Skin of body (tissue), 2 donors: ENCODE results near the gene GTF3C1. TPM values are rescaled to one million over a fixed set of nuclear protein-coding genes. Genes with fewer than 3 reads are reported as not detected.
"Not testable (repeated sequence)": the region's sequence is repeated elsewhere in the genome, so short reads cannot be mapped to it uniquely, and the experiment has no call there.

Source experiments
- DNase-seq: peaks from one replicate; lab custom pipeline; 2025; lab: John Stamatoyannopoulos, UW
- total RNA-seq: library from RNA; depleted of rRNA; stranded (reverse); fragments of >200 nt; gene quantifications from one replicate; pipeline ENCODE4 v1.2.3, GENCODE V29; 2014

The GTF3C1 gene
- total RNA-seq: 69.0 TPM

DNA sequence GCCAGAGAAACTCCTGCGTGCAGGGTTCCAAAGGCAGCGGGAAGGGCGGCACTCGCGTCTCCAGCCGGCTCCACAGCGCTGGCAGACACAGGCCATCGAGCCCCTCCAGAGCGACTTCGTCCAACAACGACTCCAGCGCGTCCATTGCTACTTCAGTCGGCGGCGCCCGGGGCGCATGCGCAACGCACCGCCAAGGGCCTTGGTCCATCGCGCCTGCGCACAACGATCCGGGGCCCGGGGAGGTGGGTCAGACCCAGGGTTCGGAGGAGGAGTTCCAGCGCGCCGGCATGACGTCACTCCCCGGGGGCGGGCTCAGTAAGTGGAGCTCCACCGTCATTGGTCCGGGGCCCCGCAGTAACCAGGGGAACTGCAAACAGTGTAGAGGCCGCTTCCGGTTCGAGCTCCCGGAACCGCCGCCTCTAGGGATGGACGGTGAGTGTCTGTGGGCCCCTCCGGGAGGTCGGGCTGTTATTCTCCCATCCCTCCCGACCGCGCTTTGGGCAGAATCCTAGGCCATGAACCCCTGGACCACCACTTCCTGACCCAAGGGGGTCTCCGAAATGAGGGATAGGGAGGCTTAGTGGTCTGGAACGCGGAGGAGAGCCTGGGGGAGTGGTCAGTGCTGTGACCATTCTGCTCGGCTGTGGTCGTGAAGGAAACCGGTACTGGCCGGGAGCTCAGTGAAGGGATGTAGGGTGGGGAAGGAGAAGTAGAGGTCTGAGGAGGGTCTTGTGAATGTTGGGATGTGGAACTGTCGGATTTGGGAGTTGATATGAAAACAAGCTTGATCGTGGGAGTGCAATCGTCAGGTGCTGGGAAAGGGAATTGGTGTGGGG lies at the start of gene GTF3C1, which contains the start of gene KATNIP:
GTF3C1 (minus strand) TSS at position 168 of the 836 bp plus-strand sequence; CDS start at position 145, 23 bp downstream.
KATNIP (plus strand) TSS at position 399 of the 836 bp plus-strand sequence; CDS start at position 426, 27 bp downstream.
- peak; percentile 98 for DNase-seq

DNA sequence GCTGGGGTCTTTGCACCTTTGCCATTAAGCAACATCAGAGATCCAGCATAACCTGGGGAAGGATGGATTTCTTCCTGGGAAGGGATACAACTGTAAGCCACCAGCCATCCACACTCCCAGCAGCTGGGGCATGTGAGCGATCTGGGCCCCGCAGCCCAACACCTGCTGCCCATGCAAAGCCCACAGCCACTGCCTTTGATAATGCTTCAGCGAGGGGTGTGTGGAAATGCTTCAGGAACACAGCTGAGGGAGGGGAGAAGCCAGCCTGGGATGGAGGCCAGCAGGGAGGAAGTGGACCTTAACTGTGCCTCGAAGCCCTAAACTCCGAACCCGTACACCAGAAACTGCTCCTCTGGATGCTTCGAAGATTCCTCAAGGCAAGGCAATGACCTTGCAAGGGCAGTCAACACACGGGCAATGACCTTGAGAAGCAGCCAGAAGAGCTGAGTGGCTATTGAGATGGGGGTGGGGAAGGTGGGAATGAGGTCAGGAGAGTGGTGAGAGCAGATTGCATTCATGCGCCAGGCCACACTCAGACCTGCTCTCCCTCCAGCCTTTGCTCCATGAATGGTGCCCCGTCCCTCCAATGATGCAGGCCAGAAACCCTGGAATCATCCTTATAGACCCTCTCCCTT lies 49.3 kb upstream of the GTF3C1 start:
- no peak for DNase-seq

DNA sequence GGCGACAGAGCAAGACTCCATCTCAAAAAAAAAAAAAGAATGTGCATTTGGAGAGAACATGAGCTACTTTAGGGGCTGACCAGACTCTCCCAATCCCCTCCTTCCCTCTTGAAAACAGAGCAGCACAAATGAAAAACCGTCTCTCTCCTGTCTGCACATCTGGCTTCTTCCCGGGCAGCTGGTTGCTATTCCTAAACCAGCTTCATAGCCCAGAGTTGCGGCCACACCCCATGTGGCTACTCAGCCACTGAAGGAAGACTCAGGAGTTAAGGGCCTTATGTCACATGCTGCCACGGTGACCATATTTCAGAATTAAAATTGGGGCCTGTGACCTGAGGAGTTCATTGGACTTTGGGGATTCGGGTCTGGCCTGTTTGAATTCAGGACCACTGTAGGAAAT lies 48.5 kb upstream of the GTF3C1 start:
- no peak for DNase-seq

- no peak for DNase-seq
These were observed 47.6 kb upstream of the GTF3C1 start for GRCh38 chr16:27597361-27597760.

- no peak for DNase-seq
These were observed 46.7 kb upstream of the GTF3C1 start for GRCh38 chr16:27596411-27596810.

DNA sequence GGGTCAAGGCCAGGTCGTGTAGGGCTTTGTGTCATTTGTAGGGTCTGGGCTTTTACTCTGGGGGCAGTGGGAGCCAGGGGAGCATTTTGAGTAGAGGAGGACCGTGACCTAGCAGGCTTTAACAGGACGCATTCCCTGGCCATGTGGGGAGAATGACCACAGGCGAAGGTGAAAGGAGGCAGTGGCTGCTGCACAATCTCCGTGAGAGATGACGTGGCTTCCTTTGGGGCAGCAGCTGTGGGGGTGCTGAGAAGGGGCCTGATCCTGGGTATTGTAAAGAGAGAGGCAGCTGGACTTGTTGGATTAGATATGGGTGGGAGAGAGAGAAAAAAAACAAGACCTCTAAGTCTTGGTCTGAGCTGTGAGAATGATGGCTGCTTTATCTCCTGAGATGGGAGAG lies 46.3 kb upstream of the GTF3C1 start:
- DNase-seq: no peak

DNA sequence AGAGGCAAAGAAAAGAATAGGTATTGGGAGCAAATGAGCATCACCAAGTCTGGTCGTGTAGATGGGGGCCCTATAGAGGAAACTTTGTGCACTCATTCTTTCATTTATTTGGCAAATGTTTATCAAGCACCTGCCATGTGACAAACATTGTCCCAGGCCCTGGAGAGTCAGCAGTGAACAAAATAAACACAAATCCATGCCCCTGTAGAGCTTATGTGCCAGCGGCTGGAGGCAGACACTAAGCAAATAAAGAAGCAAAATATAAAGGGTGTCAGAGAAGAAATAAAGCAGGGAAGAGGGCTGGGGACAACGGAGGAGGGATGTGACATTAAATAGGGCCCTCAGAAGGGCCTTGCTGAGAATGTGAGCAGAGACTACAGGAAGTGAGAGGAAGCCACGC lies 45.8 kb upstream of the GTF3C1 start:
- no peak for DNase-seq

DNA sequence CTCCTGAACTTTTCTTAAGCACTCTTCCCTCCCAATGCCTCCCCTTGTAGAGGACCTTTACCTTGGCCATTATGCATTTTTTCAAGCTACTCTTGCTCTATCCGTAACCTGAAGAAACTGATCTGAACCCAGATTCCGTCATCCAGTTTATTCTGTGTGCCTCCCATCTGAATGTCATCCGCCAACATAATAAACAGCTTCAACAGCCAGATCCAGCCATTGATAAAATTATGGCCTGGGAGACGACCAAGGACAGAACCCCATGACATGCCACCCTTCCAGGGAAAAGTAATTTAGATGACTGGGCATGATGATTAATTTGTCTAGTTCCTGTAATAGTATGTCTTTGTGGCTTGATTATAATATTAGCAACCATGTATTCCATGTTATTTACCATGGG lies 42.1 kb upstream of the GTF3C1 start:
- no peak for DNase-seq

- no peak for DNase-seq
These were observed 38.3 kb upstream of the GTF3C1 start for GRCh38 chr16:27588057-27588456.

DNA sequence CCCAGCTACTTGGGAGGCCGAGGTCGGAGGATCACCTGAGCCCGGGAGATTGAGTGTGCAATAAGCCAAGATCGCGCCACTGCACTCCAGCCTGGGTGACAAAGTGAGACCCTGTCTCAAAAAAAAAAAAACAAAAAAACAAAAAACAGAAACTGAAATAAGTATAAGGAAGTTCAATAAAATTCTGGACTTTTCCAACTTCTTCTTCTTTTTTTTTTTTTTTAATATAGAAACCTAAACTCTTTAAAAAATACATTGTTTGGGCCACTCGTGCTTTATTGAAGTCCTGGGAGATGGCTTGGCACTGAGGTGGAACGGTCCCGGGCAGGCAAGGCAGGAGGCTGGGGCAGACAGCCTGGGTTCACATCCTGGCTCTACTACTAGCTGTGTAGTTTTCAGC lies 37.0 kb upstream of the GTF3C1 start:
- DNase-seq: no peak

DNA sequence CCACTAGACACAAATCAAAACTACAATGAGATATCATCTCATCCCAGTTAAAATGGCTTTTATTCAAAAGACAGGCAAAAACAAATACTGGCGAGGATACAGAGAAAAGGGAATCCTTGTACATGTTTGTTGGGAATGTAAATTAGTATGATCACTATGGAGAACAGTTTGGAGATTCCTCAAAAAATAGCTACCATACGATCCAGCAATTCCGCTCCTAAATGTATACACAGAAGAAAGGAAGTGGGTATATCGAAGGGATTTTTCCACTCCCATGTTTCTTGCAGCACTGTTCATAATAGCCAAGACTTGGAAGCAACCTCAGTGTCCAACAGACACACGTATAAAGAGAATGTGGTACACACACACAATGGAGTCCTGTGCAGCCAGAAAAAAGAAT lies 35.5 kb upstream of the GTF3C1 start:
- DNase-seq: no peak

DNA sequence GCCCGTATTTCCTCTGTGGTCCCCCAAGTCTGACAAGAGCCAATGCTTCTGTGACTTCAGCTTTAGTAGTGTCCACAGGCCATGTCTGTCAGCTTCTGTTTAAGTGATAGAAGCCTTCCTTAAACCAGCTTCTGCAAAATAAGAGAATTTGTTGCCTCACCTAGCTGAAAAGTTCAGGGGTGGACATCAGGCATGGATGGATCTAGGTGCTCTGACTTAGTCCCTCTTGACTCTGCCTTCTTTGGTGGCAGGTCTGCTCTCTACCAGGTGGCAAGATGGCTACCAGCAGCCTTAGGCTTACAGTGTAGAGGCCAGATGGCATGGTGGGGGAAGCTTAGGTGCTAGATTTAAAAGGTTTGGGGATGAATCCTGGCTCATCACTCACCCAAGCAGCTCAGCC lies 33.9 kb upstream of the GTF3C1 start:
- DNase-seq: no peak

- no peak for DNase-seq
These were observed 33.2 kb upstream of the GTF3C1 start for GRCh38 chr16:27582883-27583282.

- DNase-seq: no peak
These were observed 29.6 kb upstream of the GTF3C1 start for GRCh38 chr16:27579087-27579980.

DNA sequence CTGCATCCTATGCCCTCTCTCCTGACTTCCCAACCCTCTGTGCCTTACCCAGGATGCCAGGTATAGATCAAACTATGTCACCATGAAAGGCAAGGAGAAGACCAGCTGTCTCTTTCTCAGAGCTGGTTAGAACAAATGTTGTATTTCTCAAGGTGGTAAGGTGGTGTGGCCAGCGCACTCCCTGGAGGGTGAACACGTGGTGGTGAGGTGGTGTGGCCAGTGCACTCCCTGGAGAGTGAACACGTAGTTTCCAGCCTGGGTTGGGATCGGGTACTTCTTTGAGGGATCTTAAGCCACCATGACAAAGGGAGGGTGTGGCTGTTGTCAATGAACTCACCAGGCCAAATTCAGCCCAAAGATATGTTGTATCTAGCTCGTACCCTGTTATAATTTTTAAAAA lies 27.0 kb upstream of the GTF3C1 start:
- DNase-seq: no peak

DNA sequence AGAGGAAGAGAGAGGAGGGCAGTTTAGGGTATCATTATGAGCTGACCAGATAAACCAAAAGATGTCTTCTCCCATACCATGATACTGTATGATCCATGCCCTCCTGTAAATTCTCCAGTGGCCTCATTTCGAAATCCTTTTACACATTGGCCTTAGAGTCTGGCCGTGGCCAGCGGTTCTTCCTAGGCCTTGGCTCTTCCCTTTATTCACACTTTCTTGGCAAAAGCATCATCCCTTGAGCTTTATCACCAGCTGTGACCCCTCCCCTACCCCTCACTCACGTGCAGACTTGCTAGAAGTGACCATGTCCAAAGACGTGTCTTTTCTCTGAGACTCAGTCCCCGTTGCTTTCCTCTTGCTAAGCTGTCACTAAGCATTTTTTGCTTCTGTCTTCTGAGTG lies 23.0 kb upstream of the GTF3C1 start:
- no peak for DNase-seq

GRCh38 chr16:27571433-27572326 lies 22.0 kb upstream of the GTF3C1 start:
- no peak for DNase-seq

- not testable (repeated sequence) for DNase-seq
These were observed 21.3 kb upstream of the GTF3C1 start for GRCh38 chr16:27570986-27571385.

- no peak for DNase-seq
These were observed 18.4 kb upstream of the GTF3C1 start for GRCh38 chr16:27568077-27568476.

- no peak for DNase-seq
These were observed 16.7 kb upstream of the GTF3C1 start for GRCh38 chr16:27566417-27566816.

GRCh38 chr16:27564224-27564623 lies 14.5 kb upstream of the GTF3C1 start:
- no peak for DNase-seq
